GM21515 (cell line): Measurements from ENCODE around the gene SYNDIG1.

Experiments
- ATAC-seq: cut with Tn5 transposase; IDR thresholded peaks from one replicate; pipeline ENCODE4 v1.9.1; 2021; ENCODE audit not compliant: unreplicated experiment

SYNDIG1 gene

DNA sequence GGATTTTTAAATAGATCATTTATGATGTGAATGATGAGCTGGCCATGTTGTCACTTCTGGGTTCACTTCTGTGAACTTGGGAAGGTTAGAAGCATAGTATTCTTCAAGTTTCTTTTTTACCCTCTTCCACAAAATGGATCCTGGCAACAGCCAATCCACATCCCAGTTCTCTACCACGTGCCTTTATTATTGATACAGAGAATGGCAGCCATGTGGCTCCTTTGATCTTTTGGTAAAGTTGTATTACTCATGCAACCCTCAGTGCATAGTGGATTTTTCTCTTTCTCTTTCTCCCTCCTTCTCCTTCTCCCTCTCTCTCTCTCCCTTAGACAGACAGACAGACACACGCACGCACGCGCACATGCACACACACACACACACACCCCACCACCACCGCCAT lies 50.0 kb downstream of the SYNDIG1 start:
- no peak for ATAC-seq

DNA sequence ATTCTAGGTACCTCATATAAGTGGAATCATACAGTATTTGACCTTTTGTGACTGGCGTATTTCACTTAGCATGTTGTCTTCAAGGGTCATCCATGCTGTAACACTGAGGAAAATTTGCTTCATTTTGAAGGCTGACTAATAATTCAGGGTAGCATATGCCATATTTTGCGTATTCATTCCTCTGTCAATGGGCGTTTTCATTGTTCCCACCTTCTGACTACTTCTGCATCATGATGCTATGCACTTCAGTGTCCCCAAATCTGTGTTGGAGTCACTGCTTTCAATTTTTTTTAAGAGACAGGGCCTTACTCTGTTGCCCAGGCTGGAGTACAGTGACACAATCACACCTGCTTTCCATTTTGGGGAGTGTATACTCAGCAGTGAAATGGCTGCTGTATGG lies 51.6 kb downstream of the SYNDIG1 start:
- no peak for ATAC-seq

DNA sequence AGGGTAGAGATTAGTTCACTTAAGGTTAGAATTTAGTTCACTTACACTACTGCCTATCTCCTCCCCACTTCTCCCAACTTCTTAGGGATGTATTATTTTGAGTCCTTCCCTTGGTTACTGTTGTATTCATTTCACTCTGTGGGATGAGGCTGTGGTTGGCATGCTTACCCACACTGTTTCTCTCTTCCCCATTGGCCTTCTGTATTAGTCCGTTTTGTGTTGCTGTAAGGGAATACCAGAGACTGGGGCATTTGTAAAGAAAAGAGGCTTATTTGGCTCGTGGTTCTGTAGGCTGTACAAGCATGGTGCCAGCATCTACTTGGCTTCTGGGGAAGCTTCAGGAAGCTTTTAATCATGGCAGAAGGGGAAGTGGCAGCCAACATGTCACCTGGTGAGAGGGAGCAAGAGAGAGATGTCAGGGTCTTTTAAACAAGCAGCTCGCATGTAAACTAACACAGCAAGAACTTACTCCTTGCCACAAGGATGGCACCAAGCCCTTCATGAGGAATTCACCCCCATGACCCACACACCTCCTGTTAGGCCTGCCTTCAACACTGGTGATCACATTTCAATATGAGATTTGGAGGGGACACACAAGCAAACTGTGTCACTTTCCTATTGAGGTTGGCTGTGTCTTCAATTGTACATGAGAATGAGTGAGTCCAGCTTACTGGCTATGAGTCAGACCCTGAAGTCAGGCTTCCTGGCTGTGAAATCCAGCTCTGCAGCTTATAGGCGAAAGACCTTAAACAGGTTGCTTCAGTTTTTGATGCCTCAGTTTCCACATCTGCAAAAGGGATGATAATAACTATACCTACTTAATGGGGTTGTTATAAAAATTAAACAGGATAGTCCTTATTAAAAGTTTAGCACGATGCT lies 53.3 kb downstream of the SYNDIG1 start:
- ATAC-seq, result no peak

DNA sequence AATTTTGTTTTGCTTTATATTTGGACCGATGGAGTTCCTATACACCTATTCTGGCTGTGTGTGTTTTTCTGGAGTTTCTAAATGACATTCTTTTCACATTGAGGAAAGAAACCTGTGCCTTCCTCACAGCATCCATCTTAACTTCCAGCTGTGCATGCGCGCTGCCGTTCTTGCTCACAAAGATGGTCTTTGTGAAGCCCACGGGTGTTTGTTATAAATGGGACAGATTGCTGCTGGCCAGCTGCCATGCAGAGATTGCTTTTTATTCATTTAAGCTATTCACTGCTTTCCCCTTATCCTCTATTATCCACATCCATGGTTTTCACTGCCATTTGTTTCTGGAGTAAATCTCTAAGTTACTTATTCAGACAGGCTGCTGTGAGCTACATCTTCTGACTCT lies 54.2 kb downstream of the SYNDIG1 start:
- no peak for ATAC-seq

DNA sequence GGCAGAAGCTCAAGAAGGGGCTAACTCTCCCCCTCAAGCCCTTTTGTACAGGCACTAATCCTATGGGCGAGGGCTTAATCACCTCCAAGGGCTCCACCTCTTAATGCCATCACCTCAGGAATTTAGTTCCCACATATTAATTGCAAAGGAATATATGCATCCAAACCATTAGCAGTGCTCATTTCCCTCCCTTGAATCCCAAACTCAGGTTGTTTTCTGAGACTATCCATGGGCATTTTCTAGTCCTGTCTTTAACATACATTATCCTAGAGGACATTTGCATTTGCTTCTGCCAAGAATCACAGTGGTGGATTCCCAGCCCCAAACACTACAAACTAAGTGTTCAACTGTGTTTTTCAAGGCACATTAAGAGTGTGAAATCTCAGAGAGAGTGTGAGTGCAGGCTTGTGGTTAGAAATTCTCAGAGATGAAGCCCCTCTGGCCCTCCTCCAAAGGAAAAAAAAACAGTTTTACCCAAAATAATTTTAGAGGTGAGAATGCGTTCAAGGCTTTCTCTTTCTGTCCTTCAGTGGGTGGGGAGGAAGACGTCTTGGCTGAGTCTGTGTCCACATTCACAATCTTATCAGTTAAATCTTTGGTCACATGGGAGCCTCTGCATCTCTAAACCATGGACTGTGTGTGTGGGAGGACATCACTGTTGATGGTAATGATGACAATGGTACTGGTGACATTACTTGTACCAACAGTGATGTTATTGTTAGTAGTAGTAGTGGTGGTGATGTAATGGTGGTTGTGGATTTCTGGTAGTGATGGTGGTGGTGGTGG lies 59.3 kb downstream of the SYNDIG1 start:
- ATAC-seq, result no peak

DNA sequence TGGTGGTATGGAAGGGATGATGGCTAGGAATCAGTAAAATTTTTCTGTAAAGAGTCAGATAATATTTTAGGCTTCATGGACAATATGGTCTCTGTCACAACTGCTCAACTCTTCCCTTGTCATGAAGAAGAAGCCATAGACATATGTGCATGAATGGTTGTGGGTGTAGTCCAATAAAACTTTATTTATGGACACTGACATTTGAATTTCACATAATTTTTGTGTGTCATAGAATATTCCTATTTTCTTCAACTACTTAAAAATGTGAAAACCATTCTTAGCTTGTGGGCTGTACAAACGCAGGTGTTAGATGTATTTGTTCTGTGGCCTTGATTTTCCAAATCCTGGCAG lies 59.9 kb downstream of the SYNDIG1 start:
- ATAC-seq, result no peak

DNA sequence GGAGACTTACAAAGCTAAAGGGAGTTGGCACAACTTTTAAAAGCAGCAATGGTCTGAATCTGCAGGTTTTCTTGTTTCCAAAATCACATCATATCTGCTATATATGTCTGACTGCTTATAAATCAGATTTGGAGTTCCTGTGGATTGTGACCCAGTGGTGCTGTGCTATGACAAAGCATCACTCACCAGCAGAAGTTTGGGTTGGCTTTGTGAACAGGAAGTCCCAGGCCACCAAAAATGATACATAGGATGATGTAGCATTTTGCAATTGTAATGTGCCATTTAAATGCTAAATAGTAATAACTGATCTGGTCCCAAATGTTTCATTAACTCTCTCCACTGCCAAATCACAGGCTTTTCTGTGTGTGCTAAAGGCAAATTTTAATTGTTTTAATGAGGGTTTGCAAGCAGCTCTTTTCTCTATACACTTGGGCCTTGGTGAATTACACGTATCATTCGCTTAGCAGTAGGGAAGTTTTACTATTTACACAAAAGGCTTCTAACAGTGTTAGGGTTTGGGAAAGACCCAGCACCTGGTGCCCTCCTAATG lies 60.8 kb downstream of the SYNDIG1 start:
- no peak for ATAC-seq

DNA sequence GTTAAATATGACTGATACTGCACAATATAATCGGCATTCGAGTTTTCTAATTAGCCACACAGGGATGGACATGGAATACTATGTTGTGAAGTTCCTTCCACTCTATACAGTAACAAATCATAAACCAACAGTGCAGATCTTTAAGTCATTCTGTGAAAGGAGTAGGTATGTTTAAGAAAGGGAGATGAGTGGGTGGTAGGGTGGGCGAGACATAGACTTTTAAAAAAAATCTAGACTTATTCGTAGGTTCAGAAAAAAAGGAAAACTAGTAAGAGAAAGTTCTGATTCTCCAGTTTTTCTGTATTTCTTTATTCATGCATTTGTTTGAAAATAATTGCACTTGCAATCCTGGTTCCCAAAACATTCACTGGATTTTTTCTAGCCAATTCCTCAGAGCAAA lies 61.8 kb downstream of the SYNDIG1 start:
- ATAC-seq, result no peak

DNA sequence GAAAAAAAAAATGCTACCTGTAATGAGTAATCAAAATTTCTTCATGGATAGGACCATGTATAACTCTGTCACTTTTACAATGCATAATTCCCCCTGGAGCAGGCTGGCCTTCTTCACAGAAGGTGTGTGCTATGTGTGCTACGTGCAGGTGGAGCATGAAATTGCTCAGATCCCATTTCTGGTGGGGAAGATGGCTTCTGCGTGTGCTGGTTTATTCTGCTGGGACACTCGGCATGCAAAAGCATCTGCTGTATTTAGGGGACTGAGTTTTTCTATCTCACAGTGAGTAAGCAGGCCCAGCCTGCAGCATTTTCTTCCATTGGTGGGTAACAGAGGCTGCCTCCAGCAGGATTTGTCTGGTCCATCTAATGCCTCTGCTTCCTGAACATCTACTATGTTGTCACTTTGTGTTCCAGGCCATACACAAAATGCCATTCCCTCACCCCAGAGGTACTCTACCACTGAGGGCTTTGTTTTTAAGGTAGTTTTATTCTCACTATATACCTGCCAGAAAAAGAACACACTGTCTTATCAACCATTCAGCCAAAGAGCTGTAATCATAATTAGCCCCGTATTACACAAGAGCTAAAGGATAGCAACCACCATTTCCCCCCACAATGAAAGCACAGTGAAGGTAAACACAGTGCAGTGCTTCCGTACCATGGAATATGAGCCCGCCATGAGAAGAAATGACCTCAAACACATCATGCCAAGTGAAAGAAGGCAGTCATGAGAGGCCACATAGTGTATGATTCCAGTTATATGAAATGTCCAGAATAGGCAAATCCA lies 62.4 kb downstream of the SYNDIG1 start:
- no peak for ATAC-seq

DNA sequence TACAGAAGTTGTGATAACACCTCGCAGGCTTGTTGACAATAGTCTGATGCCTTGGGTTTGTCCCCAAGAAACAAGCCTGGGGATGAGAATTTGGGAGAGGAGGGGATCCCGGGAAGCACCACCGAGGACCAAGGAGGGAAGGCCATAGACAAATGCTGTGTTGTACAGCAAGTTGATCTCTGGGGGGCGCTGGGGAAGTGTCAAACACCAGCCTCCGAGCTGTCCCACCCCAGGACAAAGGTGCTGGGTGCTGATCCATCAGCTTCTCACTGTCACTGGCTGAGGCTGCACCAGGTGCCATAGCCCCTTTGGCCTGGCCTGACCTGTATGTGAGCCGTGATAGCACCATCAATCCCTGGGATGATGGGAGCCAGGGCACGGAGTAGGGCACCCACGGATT lies 64.0 kb downstream of the SYNDIG1 start:
- ATAC-seq, result no peak

DNA sequence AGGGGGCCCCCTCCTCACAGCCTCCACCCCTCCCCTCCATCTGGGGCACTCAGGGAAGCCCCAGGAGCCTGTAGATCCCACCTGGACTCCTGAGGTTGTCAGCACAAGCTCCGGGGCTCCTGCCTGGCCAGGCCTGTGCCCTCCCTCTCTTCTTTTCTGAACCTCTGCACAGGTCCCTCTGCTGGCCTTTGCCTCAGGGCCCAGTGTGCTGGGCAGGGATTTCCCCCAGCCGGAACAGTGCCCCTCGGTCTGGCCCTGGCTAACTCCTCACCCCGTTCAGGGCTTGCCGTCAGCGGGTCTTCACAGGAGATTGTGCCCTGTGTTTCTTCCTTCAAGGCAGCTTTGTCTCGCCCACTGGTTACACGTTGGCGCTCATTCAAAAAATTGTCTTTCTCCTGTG lies 64.9 kb downstream of the SYNDIG1 start:
- ATAC-seq, result no peak

DNA sequence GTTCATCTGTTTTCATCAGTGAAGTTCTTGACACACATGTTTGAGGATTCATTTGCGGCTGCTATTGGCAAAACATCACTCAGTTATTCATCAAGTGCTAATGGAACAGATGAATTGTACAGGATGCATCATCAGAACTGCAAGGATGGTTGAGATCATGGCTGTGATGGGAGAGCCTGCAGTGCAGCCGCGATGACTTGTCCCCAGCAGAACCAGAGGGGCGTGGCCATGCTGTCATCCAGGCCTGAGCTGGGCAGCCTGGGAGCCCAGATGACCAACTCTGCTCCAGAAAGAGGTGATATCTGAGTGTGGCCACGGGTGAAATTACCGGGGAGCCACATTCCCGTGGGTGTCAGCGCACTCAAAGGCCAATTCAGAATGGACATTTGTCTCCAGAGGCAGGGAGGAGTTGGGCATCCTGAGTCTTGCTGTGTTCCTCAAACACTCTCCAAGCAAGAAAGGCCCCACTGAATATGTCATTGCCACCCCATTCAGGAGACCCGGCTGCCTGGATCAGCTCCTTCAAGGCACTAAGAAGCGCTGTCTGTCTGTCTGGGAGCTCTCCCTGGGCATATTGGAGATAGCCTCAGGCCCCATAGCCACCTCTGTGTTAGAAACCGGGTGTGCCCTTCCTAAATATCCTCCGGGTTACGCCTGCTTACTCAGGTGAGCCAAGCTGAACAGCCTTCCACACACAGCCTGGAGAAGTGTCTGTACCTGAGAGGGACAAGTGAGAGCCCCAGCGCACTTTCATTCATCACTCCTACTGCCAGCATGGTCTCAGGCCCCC lies 66.7 kb downstream of the SYNDIG1 start:
- ATAC-seq, result no peak

DNA sequence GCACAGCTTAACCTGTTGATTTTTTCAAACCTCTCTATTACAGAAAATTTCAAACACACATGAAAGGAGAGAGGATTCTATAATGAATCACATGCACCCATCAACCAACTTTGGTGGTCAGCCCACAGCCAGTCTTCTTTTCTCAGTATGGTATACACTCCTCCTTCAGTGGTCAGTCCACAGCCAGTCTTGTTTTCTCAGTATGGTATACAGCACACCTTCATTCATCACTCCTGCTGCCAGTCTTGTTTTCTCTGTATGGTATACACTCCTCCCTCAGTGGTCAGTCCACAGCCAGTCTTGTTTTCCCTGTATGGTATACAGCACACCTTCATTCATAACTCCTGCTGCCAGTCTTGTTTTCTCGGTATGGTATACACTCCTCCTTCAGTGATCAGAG lies 67.8 kb downstream of the SYNDIG1 start:
- ATAC-seq, result no peak

DNA sequence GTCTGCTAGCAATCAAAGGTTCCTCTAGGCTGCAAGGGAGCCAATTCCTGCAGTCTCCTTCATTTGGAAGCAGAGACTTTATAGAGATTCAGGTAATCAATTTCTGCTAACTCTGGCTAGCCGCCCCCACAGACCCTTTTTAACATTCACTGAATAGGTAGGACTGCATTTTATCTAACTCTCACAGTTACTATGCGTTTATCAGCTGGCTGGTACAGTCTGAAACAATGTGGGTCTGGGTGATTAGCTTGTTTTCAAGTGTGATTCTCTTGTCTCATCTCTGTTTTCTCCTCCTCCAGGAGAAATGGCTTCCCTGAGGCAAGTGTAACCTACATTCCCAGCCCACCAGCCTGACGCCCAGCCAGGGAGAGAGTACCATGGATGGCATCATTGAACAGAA lies 73.3 kb downstream of the SYNDIG1 start:
- no peak for ATAC-seq

DNA sequence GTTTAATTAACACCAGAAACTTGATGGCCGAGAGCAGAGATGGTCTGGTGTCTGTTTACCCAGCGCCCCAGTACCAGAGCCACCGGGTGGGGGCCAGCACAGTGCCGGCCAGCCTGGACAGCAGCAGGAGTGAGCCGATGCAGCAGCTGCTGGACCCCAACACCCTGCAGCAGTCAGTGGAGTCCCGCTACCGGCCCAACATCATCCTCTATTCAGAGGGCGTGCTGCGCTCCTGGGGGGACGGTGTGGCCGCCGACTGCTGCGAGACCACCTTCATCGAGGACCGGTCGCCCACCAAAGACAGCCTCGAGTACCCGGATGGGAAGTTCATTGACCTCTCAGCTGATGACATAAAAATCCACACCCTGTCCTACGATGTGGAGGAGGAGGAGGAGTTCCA lies 73.7 kb downstream of the SYNDIG1 start:
- ATAC-seq, result no peak

DNA sequence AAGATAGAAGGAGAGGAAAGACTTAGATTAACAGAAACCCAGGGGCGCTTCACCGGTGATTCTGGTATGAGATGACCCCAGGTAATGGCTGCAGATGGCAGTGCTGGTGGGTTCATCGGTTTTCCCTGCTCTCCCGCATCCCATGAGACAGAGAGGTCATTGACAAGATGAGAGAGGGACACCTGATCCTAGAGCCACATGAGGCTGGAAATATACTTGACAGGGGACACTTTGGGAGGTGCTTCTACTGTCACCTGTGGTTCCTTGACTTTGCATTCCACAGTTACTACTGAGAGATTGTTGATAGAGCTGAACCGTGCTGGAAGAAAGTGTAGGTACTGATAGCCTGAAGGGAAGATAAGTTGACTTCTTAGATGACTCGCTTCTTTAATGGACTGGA lies 74.3 kb downstream of the SYNDIG1 start:
- no peak for ATAC-seq

DNA sequence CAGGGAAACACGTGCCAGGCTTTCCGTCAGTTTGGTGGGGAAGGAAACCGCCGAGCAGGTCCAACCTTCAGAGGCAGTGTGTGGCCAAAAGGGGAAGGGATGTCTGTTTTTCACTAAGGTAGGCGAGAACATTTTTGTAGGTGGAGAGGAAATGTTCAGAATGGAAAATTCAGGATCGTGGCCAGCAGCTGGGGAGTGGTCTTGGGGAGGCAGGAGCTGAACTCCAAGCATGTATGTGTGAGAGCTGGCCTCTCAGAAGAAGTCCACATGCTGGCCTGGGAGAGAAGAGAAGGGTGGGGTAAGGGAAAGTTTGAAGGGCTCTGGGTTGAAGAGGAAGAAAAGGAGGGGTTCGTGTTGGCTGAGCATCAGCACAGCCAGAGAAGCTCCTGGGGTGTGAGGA lies 74.9 kb downstream of the SYNDIG1 start:
- no peak for ATAC-seq

DNA sequence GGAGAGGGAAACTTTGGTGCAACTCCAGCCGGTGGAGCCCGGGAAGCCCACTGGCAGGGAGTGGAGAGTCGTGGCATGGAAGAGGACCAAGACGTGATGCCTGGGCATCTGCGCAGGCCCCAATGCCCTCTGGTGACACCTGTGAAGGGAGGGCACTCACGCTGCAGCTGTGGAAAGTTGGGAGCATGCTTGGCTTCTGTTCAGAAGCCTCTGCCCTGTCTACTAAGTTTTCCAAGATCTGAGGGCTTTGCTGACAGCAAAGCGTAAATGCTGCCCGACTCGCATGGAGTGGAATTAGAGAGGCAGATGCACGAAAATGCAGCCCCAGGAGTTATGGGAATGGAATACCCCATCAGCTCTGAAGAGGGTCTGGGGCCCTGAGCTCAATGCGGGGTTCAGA lies 75.7 kb downstream of the SYNDIG1 start:
- ATAC-seq, result no peak

DNA sequence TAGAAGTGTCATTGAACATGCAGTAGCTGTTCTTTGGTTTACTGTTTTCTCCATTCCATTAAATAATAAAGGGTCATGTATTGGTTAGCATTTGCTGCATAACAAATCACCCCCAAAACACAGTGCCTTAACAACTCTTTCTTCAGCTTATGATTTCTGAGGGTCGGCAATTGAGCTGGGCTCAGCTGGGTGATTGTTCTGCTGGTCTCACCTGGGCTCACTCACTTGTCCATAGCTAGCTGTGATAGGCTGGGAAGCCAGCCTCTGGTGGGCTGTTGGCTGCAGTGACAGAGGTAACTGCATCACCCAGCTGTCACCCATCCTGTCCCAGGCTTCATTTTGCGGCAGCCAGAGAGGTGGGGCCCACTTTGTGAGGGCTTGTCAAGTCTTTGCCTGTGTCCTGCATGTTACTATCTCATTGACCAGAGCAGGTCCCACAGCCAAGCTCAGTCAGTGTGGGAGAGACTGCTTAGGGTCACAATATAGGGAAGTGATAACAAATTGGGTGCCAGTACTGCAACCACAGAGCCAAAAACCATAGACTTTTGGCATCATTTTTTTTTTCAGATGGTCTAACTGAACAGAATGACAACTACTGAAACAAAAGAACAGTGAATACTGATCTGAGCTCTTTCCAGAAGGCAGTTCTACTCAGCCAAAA lies 76.9 kb downstream of the SYNDIG1 start:
- no peak for ATAC-seq

DNA sequence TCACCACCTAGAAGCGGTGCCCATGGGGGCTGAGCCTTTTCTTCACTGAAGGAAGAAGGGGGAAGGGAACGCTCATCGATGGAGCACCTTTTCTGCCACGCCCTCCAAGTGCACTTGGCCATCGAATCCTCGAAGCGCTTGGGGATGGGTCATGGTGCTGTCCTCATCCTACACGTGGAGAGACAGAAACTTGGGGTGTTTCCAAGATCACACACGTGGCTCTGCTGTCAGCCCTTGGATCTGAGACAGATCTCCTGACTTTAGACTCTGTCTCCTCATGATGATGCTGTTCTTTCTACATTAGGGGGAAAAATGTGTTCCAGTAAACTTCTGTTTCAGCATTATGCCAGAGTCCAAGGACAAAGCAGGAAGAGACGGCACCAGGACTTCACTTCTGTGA lies 78.5 kb downstream of the SYNDIG1 start:
- ATAC-seq, result no peak
